ENCODE results near the gene SMIM29. TPM values are rescaled to one million over a fixed set of nuclear protein-coding genes. Genes with fewer than 3 reads are reported as not detected.

SMIM29 gene
- total RNA-seq, 1 experiment from 2014 or later, result 12.0 TPM

- Mint-ChIP-seq H3K27ac (ENCODE audit: low read depth, unreplicated experiment) (peak overlapping the region; percentile 88), H3K9me3 (ENCODE audit: unreplicated experiment) (no peaks in the 10 kb centered on the region), H3K4me1 (ENCODE audit: insufficient read depth, unreplicated experiment) (peaks cover 38% of the 10 kb centered on the region), H3K4me3 (ENCODE audit: unreplicated experiment) (peak overlapping the region; percentile 84), H3K27me3 (ENCODE audit: insufficient read depth, unreplicated experiment) (no peaks in the 10 kb centered on the region), H3K36me3 (ENCODE audit: insufficient read depth, unreplicated experiment) (peaks cover 4% of the 10 kb centered on the region)
- DNase-seq (ENCODE audit: unreplicated experiment), result peak; percentile 41
- TSS peak; percentile 69 for BruUV-seq (replicated peaks)
- intact Hi-C loops (cut with micrococcal nuclease), result loop anchor here (2.0 kb wide), 2 partner anchors 167 to 361 kb away; no protein-coding TSS in a partner anchor
- POLR2A ChIA-PET, result interaction anchor here (0.8 to 4.6 kb wide), 10 partner anchors 12 to 362 kb away, joined by 3 to 45 read pairs (median 5); partner anchors contain the start of genes HMGA1, NUDT3 and RPS10
- CTCF ChIA-PET, result interaction anchor here (0.6 to 3.8 kb wide), 11 partner anchors 8 to 425 kb away, joined by 3 to 46 read pairs (median 4); partner anchors contain the start of gene NUDT3
- no peak for TF ChIP-seq CTCF (IDR thresholded peaks at IDR 0.05; ENCODE audit: unreplicated experiment)
Observed at GRCh38 chr6:34248198-34248726, 544 bp downstream of the SMIM29 start.

GRCh38 chr6:34247481-34248197, 1.2 kb downstream of the SMIM29 start:
- no peak for TF ChIP-seq CTCF (IDR thresholded peaks at IDR 0.05; ENCODE audit: unreplicated experiment)
- POLR2A ChIA-PET, result interaction anchor here (0.7 to 4.6 kb wide), 8 partner anchors 11 to 362 kb away, joined by 3 to 45 read pairs (median 8); partner anchors contain the start of genes HMGA1, NUDT3 and RPS10
- Mint-ChIP-seq H3K9me3 (ENCODE audit: unreplicated experiment) (no peaks in the 10 kb centered on the region), H3K27ac (ENCODE audit: low read depth, unreplicated experiment) (peak overlapping the region; percentile 12), H3K36me3 (ENCODE audit: insufficient read depth, unreplicated experiment) (peaks cover 4% of the 10 kb centered on the region), H3K27me3 (ENCODE audit: insufficient read depth, unreplicated experiment) (no peaks in the 10 kb centered on the region), H3K4me3 (ENCODE audit: unreplicated experiment) (peak overlapping the region; percentile 84), H3K4me1 (ENCODE audit: insufficient read depth, unreplicated experiment) (peaks cover 44% of the 10 kb centered on the region)
- DNase-seq (ENCODE audit: unreplicated experiment), result peak; percentile 64
- CTCF ChIA-PET, result interaction anchor here (0.6 to 3.8 kb wide), 4 partner anchors 47 to 425 kb away, joined by 3 to 46 read pairs (median 10); partner anchors contain the start of gene NUDT3
- intact Hi-C loops (cut with micrococcal nuclease), result loop anchor here (2.0 kb wide), 2 partner anchors 167 to 361 kb away; no protein-coding TSS in a partner anchor
- BruUV-seq (replicated peaks), result no TSS peak

GRCh38 chr6:34246563-34247391, 2.0 kb downstream of the SMIM29 start:
- peak; percentile 48 for DNase-seq (ENCODE audit: unreplicated experiment)
- no peaks in the 10 kb centered on the region for H3K9me3 Mint-ChIP-seq (ENCODE audit: unreplicated experiment)
- intact Hi-C loops (cut with micrococcal nuclease), result no loop called here
- no TSS peak for BruUV-seq (replicated peaks)
- peak; percentile 21 for TF ChIP-seq CTCF (IDR thresholded peaks at IDR 0.05; ENCODE audit: unreplicated experiment)
- no peak overlapping the region for H3K27ac Mint-ChIP-seq (ENCODE audit: low read depth, unreplicated experiment)
- CTCF ChIA-PET, result interaction anchor here (0.6 to 3.8 kb wide), 4 partner anchors 146 to 651 kb away, joined by 3 to 18 read pairs (median 4); no protein-coding TSS in a partner anchor
- H3K4me1 Mint-ChIP-seq (ENCODE audit: insufficient read depth, unreplicated experiment), result peaks cover 51% of the 10 kb centered on the region
- H3K4me3 Mint-ChIP-seq (ENCODE audit: unreplicated experiment), result no peak overlapping the region
- POLR2A ChIA-PET, result interaction anchor here (1.4 to 4.6 kb wide), 2 partner anchors 10 to 145 kb away, joined by 11 to 45 read pairs; partner anchors contain the start of genes HMGA1 and NUDT3
- H3K36me3 Mint-ChIP-seq (ENCODE audit: insufficient read depth, unreplicated experiment), result peaks cover 4% of the 10 kb centered on the region
- no peaks in the 10 kb centered on the region for H3K27me3 Mint-ChIP-seq (ENCODE audit: insufficient read depth, unreplicated experiment)
